GM23338 (cell line): ENCODE measurements around the gene USP6NL. TPM values are rescaled to one million over a fixed set of nuclear protein-coding genes. Genes with fewer than 3 reads are reported as not detected.

Experiments
- ATAC-seq: fragments of 200-7000 bp; cut with Tn5 transposase; 3 replicates; pipeline ENCODE4 v1.9.1; 2020
- DNase-seq: peaks from one replicate; pipeline ENCODE4 v3.0.0-alpha.2; 2015; ENCODE audit warnings: low spot score
- H2AFZ ChIP-seq: fragments of 200-600 bp; sonication (generic); 2 replicates; pipeline ENCODE4 v1.8.0; 2016; ENCODE audit warnings: antibody characterized with exemption, mild to moderate bottlenecking, moderate library complexity
- H3F3A ChIP-seq: fragments of 200-600 bp; sonication (generic); replicated peaks from 2 replicates; pipeline ENCODE4 v1.8.0; 2017; ENCODE audit warnings: antibody characterized with exemption, mixed run types, low read depth
- H3K27ac ChIP-seq: fragments of 200-600 bp; sonication (generic); 2 replicates; pipeline ENCODE4 v1.6.1; 2016; ENCODE audit warnings: low read depth
- H3K27me3 ChIP-seq: fragments of 200-600 bp; sonication (generic); 2 replicates; pipeline ENCODE4 v1.8.0; 2016; ENCODE audit warnings: mild to moderate bottlenecking, mixed run types, moderate library complexity; ENCODE audit not compliant: insufficient read depth
- H3K36me3 ChIP-seq: fragments of 200-600 bp; sonication (generic); 2 replicates; pipeline ENCODE4 v1.8.0; 2016; ENCODE audit warnings: mild to moderate bottlenecking; ENCODE audit not compliant: insufficient read depth
- H3K4me1 ChIP-seq: fragments of 200-600 bp; sonication (generic); 2 replicates; pipeline ENCODE4 v1.8.0; 2016; ENCODE audit warnings: mild to moderate bottlenecking, moderate library complexity; ENCODE audit not compliant: insufficient read depth
- H3K4me2 ChIP-seq: fragments of 200-600 bp; sonication (generic); 2 replicates; pipeline ENCODE4 v1.7.1; 2017; ENCODE audit warnings: mixed run types
- H3K4me3 ChIP-seq: fragments of 200-600 bp; sonication (generic); 2 replicates; pipeline ENCODE4 v1.6.1; 2016; ENCODE audit warnings: mixed run types
- H3K79me2 ChIP-seq: fragments of 200-600 bp; sonication (generic); replicated peaks from 2 replicates; pipeline ENCODE4 v1.8.0; 2017; ENCODE audit warnings: mild to moderate bottlenecking; ENCODE audit not compliant: insufficient read depth
- H3K9me2 ChIP-seq: fragments of 200-600 bp; sonication (generic); 2 replicates; pipeline ENCODE4 v1.8.0; 2017; ENCODE audit not compliant: insufficient read depth
- H4K20me1 ChIP-seq: fragments of 200-600 bp; sonication (generic); replicated peaks from 2 replicates; pipeline ENCODE4 v1.8.0; 2017; ENCODE audit warnings: mild to moderate bottlenecking; ENCODE audit not compliant: insufficient read depth
- H3K27ac Mint-ChIP-seq: 2 replicates; pipeline ENCODE4 v1.8.0; 2020; ENCODE audit warnings: inconsistent platforms, mild to moderate bottlenecking, moderate library complexity, mixed read lengths
- H3K27me3 Mint-ChIP-seq: 3 replicates; pipeline ENCODE4 v1.8.0; 2022; ENCODE audit warnings: low read depth, mild to moderate bottlenecking, moderate library complexity, mixed read lengths, inconsistent platforms; ENCODE audit not compliant: insufficient read depth, poor library complexity
- H3K36me3 Mint-ChIP-seq: 3 replicates; pipeline ENCODE4 v1.8.0; 2021; ENCODE audit warnings: low read depth, mild to moderate bottlenecking, inconsistent platforms, moderate library complexity, mixed read lengths
- H3K4me1 Mint-ChIP-seq: 3 replicates; pipeline ENCODE4 v1.8.0; 2020; ENCODE audit warnings: mild to moderate bottlenecking, inconsistent platforms, mixed read lengths
- H3K4me3 Mint-ChIP-seq: 3 replicates; pipeline ENCODE4 v1.8.0; 2021; ENCODE audit warnings: moderate library complexity, mild to moderate bottlenecking, inconsistent platforms, mixed read lengths
- H3K9me3 Mint-ChIP-seq: 3 replicates; pipeline ENCODE4 v1.8.0; 2020; ENCODE audit warnings: moderate library complexity, mild to moderate bottlenecking, inconsistent platforms, mixed read lengths
- CREB1 ChIP-seq: fragments of 250-450 bp; sonication (Bioruptor Pico); IDR thresholded peaks from 2 replicates; pipeline ENCODE4 v1.5.0; 2020; ENCODE audit warnings: low read depth, mild to moderate bottlenecking, moderate library complexity
- ETS1 ChIP-seq: IDR thresholded peaks from 2 replicates; pipeline ENCODE4 v1.6.1; 2016; ENCODE audit warnings: antibody characterized with exemption
- EZH2 ChIP-seq: fragments of 200-600 bp; sonication (generic); IDR thresholded peaks from one replicate; pipeline ENCODE4 v1.8.0; 2017; ENCODE audit warnings: antibody characterized with exemption, mild to moderate bottlenecking, low read depth; ENCODE audit not compliant: unreplicated experiment
- EZH2phosphoT487 ChIP-seq: fragments of 200-600 bp; sonication (generic); IDR thresholded peaks from one replicate; pipeline ENCODE4 v1.8.1; 2018; ENCODE audit warnings: antibody characterized with exemption; ENCODE audit not compliant: unreplicated experiment
- JUNB ChIP-seq: IDR thresholded peaks from one replicate; pipeline ENCODE4 v1.6.1; 2016; ENCODE audit warnings: antibody characterized with exemption; ENCODE audit not compliant: unreplicated experiment
- NANOG ChIP-seq: IDR thresholded peaks from 2 replicates; pipeline ENCODE4 v1.6.1; 2016; ENCODE audit warnings: antibody characterized with exemption, borderline replicate concordance
- POLR2AphosphoS5 ChIP-seq: IDR thresholded peaks from 2 replicates; pipeline ENCODE4 v1.6.1; 2016; ENCODE audit warnings: antibody characterized with exemption, low read depth
- REST ChIP-seq: IDR thresholded peaks from one replicate; pipeline ENCODE4 v1.6.1; 2018; ENCODE audit warnings: antibody characterized with exemption; ENCODE audit not compliant: unreplicated experiment
- STAT1 ChIP-seq: IDR thresholded peaks from one replicate; pipeline ENCODE4 v1.6.1; 2016; ENCODE audit warnings: antibody characterized with exemption; ENCODE audit not compliant: unreplicated experiment
- ZNF114 ChIP-seq: fragments of 250-450 bp; sonication (Bioruptor Pico); IDR thresholded peaks from 2 replicates; pipeline ENCODE4 v1.5.0; 2020; ENCODE audit warnings: mild to moderate bottlenecking, moderate library complexity
- ZNF331 ChIP-seq: fragments of 250-450 bp; sonication (Bioruptor Pico); IDR thresholded peaks from 2 replicates; pipeline ENCODE4 v1.5.0; 2020; ENCODE audit warnings: low read depth, mild to moderate bottlenecking, moderate library complexity
- polyA plus RNA-seq: library from polyadenylated mRNA; unstranded; fragments of >200 nt; fragmentation: Nextera tagmentation; extraction: Ambion mirVana; gene quantifications from 2 replicates; pipeline ENCODE4 v1.2.1, GENCODE V29; 2016
- total RNA-seq: library from RNA; depleted of rRNA; stranded (reverse); fragments of >200 nt; shearing (Covaris generic); gene quantifications from 2 replicates; pipeline ENCODE4 v1.2.3, GENCODE V29; 2014
- TF ChIP-seq, protein P1 (sequence below), 2 experiments: fragments of 200-600 bp in 1 of 2; sonication (generic) in 1 of 2; conservative IDR thresholded peaks; 2 replicates each; pipeline versions ENCODE4 v1.5.1 to v1.6.1; 2016 to 2017; ENCODE audit warnings: antibody characterized with exemption in 2 of 2, low read depth in 2 of 2, mild to moderate bottlenecking in 2 of 2, moderate library complexity in 1 of 2
- TF ChIP-seq, protein P2 (sequence below): fragments of 250-450 bp; sonication (Bioruptor Pico); IDR thresholded peaks from 2 replicates; pipeline ENCODE4 v1.5.0; 2020; ENCODE audit warnings: mild to moderate bottlenecking, moderate library complexity

USP6NL gene
- total and polyA plus RNA-seq, 2 experiments from 2014 or later: 8.1 to 29.7 TPM

DNA sequence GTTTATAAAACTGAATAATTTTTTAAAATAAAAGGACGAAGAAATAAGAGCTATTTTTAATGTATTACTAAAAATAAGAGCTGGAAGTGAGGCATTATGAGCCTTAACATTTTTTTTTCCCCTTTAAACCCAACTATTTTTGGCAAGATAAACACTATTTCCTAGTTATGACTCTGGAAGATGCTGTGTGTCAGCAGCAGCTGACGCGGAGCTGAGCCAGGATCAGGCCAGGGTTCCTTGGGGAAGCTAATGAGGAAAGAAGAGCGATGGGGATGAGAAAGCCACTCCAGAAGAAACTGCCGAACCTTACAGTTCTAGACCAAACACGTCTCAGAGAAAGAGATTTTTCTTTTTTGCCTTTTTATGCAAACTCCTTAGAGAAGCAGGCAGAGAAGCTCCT is 85.9 kb downstream of the USP6NL start:
- Mint-ChIP-seq H3K4me1 (peaks cover 8% of the 10 kb centered on the region), H3K9me3 (no peaks in the 10 kb centered on the region), H3K36me3 (peaks cover 5% of the 10 kb centered on the region; the same call in 2 of the 3 replicates), H3K27ac (no peak overlapping the region), H3K27me3 (no peaks in the 10 kb centered on the region), H3K4me3 (no peak overlapping the region)
- H3K36me3 ChIP-seq: no peaks in the 10 kb centered on the region; the same call in 1 of the 2 replicates
- no peak overlapping the region for H3K4me3 ChIP-seq
- TF ChIP-seq REST (no peak), POLR2AphosphoS5 (no peak), EZH2phosphoT487 (no peak), EZH2 (no peak), JUNB (no peak), ZNF114 (CRISPR knock-in tag) (no peak), NANOG (no peak), STAT1 (no peak), ZNF331 (CRISPR knock-in tag) (no peak), ETS1 (no peak), CREB1 (CRISPR knock-in tag) (no peak)
- TF ChIP-seq, protein P1, sequence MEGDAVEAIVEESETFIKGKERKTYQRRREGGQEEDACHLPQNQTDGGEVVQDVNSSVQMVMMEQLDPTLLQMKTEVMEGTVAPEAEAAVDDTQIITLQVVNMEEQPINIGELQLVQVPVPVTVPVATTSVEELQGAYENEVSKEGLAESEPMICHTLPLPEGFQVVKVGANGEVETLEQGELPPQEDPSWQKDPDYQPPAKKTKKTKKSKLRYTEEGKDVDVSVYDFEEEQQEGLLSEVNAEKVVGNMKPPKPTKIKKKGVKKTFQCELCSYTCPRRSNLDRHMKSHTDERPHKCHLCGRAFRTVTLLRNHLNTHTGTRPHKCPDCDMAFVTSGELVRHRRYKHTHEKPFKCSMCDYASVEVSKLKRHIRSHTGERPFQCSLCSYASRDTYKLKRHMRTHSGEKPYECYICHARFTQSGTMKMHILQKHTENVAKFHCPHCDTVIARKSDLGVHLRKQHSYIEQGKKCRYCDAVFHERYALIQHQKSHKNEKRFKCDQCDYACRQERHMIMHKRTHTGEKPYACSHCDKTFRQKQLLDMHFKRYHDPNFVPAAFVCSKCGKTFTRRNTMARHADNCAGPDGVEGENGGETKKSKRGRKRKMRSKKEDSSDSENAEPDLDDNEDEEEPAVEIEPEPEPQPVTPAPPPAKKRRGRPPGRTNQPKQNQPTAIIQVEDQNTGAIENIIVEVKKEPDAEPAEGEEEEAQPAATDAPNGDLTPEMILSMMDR (conservative IDR thresholded peaks at IDR 0.05; ENCODE audit: low read depth in 2 of 2): no peak
- TF ChIP-seq, protein P2, sequence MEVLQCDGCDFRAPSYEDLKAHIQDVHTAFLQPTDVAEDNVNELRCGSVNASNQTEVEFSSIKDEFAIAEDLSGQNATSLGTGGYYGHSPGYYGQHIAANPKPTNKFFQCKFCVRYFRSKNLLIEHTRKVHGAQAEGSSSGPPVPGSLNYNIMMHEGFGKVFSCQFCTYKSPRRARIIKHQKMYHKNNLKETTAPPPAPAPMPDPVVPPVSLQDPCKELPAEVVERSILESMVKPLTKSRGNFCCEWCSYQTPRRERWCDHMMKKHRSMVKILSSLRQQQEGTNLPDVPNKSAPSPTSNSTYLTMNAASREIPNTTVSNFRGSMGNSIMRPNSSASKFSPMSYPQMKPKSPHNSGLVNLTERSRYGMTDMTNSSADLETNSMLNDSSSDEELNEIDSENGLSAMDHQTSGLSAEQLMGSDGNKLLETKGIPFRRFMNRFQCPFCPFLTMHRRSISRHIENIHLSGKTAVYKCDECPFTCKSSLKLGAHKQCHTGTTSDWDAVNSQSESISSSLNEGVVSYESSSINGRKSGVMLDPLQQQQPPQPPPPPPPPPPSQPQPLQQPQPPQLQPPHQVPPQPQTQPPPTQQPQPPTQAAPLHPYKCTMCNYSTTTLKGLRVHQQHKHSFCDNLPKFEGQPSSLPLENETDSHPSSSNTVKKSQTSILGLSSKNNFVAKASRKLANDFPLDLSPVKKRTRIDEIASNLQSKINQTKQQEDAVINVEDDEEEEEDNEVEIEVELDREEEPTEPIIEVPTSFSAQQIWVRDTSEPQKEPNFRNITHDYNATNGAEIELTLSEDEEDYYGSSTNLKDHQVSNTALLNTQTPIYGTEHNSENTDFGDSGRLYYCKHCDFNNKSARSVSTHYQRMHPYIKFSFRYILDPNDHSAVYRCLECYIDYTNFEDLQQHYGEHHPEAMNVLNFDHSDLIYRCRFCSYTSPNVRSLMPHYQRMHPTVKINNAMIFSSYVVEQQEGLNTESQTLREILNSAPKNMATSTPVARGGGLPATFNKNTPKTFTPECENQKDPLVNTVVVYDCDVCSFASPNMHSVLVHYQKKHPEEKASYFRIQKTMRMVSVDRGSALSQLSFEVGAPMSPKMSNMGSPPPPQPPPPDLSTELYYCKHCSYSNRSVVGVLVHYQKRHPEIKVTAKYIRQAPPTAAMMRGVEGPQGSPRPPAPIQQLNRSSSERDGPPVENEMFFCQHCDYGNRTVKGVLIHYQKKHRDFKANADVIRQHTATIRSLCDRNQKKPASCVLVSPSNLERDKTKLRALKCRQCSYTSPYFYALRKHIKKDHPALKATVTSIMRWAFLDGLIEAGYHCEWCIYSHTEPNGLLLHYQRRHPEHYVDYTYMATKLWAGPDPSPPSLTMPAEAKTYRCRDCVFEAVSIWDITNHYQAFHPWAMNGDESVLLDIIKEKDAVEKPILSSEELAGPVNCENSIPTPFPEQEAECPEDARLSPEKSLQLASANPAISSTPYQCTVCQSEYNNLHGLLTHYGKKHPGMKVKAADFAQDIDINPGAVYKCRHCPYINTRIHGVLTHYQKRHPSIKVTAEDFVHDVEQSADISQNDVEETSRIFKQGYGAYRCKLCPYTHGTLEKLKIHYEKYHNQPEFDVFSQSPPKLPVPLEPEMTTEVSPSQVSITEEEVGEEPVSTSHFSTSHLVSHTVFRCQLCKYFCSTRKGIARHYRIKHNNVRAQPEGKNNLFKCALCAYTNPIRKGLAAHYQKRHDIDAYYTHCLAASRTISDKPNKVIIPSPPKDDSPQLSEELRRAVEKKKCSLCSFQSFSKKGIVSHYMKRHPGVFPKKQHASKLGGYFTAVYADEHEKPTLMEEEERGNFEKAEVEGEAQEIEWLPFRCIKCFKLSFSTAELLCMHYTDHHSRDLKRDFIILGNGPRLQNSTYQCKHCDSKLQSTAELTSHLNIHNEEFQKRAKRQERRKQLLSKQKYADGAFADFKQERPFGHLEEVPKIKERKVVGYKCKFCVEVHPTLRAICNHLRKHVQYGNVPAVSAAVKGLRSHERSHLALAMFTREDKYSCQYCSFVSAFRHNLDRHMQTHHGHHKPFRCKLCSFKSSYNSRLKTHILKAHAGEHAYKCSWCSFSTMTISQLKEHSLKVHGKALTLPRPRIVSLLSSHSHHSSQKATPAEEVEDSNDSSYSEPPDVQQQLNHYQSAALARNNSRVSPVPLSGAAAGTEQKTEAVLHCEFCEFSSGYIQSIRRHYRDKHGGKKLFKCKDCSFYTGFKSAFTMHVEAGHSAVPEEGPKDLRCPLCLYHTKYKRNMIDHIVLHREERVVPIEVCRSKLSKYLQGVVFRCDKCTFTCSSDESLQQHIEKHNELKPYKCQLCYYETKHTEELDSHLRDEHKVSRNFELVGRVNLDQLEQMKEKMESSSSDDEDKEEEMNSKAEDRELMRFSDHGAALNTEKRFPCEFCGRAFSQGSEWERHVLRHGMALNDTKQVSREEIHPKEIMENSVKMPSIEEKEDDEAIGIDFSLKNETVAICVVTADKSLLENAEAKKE (CRISPR knock-in tag): no peak
- peaks cover 31% of the 10 kb centered on the region for H3K79me2 ChIP-seq
- no peak for ATAC-seq
- H4K20me1 ChIP-seq: no peaks in the 10 kb centered on the region
- H3K4me1 ChIP-seq: peaks cover 18% of the 10 kb centered on the region
- no peak overlapping the region for H3K27ac ChIP-seq
- no peaks in the 10 kb centered on the region for H3F3A ChIP-seq
- no peaks in the 10 kb centered on the region for H3K27me3 ChIP-seq
- H3K4me2 ChIP-seq: no peak overlapping the region
- no peaks in the 10 kb centered on the region for H3K9me2 ChIP-seq
- DNase-seq: no peak
- H2AFZ ChIP-seq: no peak overlapping the region
